K562 (cell line): ENCODE data around the gene ZFAND2A. TPM values are rescaled to one million over a fixed set of nuclear protein-coding genes. Genes with fewer than 3 reads are reported as not detected.

ENCODE experiments used
- ATAC-seq: fragments of 200-7000 bp; cut with Tn5 transposase; 3 replicates; pipeline ENCODE4 v1.9.1; 2020; ENCODE audit warnings: moderate library complexity
- Bru-seq: library from RNA; stranded (reverse); fragments of 400-500 nt; gene quantifications from one replicate; lab custom pipeline; 2021; lab: Mats Ljungman, UMichigan
- BruChase-seq, 2 experiments: library from RNA; stranded (reverse); fragments of 400-500 nt; gene quantifications; one replicate each; lab custom pipeline; 2021; lab: Mats Ljungman, UMichigan
- BruUV-seq: library from RNA; stranded (reverse); fragments of 400-500 nt; replicated peaks from 2 replicates; lab custom pipeline; 2021; lab: Mats Ljungman, UMichigan
- CTCF ChIA-PET: fragments of 300-600 bp; formaldehyde crosslinking; extraction: SDS; loops from one replicate; lab custom pipeline; 2021; ENCODE audit warnings: low intra/inter-chr PET ratio; lab: Yijun Ruan, JAX
- POLR2A ChIA-PET: fragments of 300-600, 350-650 bp; sonication (Branson Sonifier 250); formaldehyde crosslinking; extraction: SDS; loops from one replicate; lab custom pipeline; 2021; ENCODE audit warnings: antibody characterized with exemption, inconsistent platforms; lab: Yijun Ruan, JAX
- DNase-seq, 4 experiments: peaks; one replicate each; pipeline versions ENCODE4 v3.0.0 to v3.0.0-alpha.2; 2011 to 2018; ENCODE audit warnings: low spot score in 3 of 4, mixed read lengths in 3 of 4; ENCODE audit errors: extremely low read depth in 1 of 4
- FAIRE-seq: peaks from 2 replicates; lab custom pipeline; 2011; peaks lifted over from hg19 to GRCh38; lab: Jason Lieb, UNC
- H2AFZ ChIP-seq: 2 replicates; pipeline ENCODE4 v1.6.0; 2011; ENCODE audit warnings: low read depth, low read length, control low read depth, inconsistent platforms
- H3K27ac ChIP-seq: fragments of 200-600 bp; 3 replicates; pipeline ENCODE4 v1.8.0; 2011; ENCODE audit warnings: low read depth, mild to moderate bottlenecking, control low read depth, inconsistent platforms, low read length, moderate library complexity, mixed read lengths; ENCODE audit errors: extremely low read depth
- H3K27me3 ChIP-seq, 2 experiments: fragments of 300-600 bp in 1 of 2; 2 replicates in 1 of 2; 3 replicates in 1 of 2; pipeline versions ENCODE4 v1.6.0 to v1.8.0; 2011; ENCODE audit warnings: inconsistent platforms in 2 of 2, low read length in 2 of 2, mild to moderate bottlenecking in 1 of 2, mixed read lengths in 1 of 2, moderate library complexity in 1 of 2; ENCODE audit not compliant: control insufficient read depth in 2 of 2, insufficient read depth in 2 of 2
- H3K36me3 ChIP-seq: fragments of 300-600 bp; 3 replicates; pipeline ENCODE4 v1.8.0; 2011; ENCODE audit warnings: mild to moderate bottlenecking, low read length, inconsistent platforms; ENCODE audit not compliant: control insufficient read depth, insufficient read depth
- H3K4me1 ChIP-seq, 2 experiments: fragments of 200-600 bp in 1 of 2; replicated peaks in 1 of 2; 2 replicates in 1 of 2; 3 replicates in 1 of 2; pipeline versions ENCODE4 v1.5.1 to v1.8.0; 2011; ENCODE audit warnings: inconsistent platforms in 2 of 2, low read length in 2 of 2, mild to moderate bottlenecking in 1 of 2, mixed read lengths in 1 of 2, moderate library complexity in 1 of 2; ENCODE audit not compliant: control insufficient read depth in 2 of 2, insufficient read depth in 2 of 2
- H3K4me2 ChIP-seq: 2 replicates; pipeline ENCODE4 v1.6.1; 2011; ENCODE audit warnings: low read length, control low read depth, inconsistent platforms, mixed read lengths; ENCODE audit not compliant: insufficient read depth
- H3K4me3 ChIP-seq: fragments of 200-600 bp; sonication (generic), shearing (Covaris generic); 2 replicates; pipeline ENCODE4 v1.5.1; 2016; ENCODE audit warnings: control low read depth, inconsistent platforms
- H3K79me2 ChIP-seq: fragments of 200-600 bp; 3 replicates; pipeline ENCODE4 v1.8.0; 2011; ENCODE audit warnings: low read length, inconsistent platforms; ENCODE audit not compliant: control insufficient read depth, insufficient read depth
- H3K9ac ChIP-seq, 2 experiments: 2 replicates each; pipeline versions ENCODE4 v1.6.0 to v1.6.1; 2011; ENCODE audit warnings: low read depth in 2 of 2, low read length in 2 of 2, control low read depth in 1 of 2, inconsistent platforms in 1 of 2, mild to moderate bottlenecking in 1 of 2, mixed read lengths in 1 of 2; ENCODE audit not compliant: insufficient read depth in 1 of 2
- H3K9me1 ChIP-seq: one replicate; pipeline ENCODE4 v1.6.0; 2011; ENCODE audit warnings: inconsistent platforms, mild to moderate bottlenecking, low read length, moderate library complexity; ENCODE audit not compliant: control insufficient read depth, insufficient read depth
- H3K9me3 ChIP-seq: replicated peaks from 2 replicates; pipeline ENCODE4 v1.5.1; 2011; ENCODE audit warnings: low read depth, low read length, inconsistent platforms; ENCODE audit not compliant: control insufficient read depth, insufficient read depth
- H4K20me1 ChIP-seq: replicated peaks from 2 replicates; pipeline ENCODE4 v1.6.1; 2011; ENCODE audit warnings: low read length, inconsistent platforms, mixed read lengths; ENCODE audit not compliant: control insufficient read depth, insufficient read depth
- CREBBP ChIP-seq: IDR thresholded peaks from one replicate; pipeline ENCODE4 v1.6.1; 2012; ENCODE audit warnings: low read depth, mild to moderate bottlenecking, control low read depth, inconsistent platforms, low read length
- ELF4 ChIP-seq: fragments of 450-650 bp; formaldehyde crosslinking; IDR thresholded peaks from 2 replicates; pipeline ENCODE4 v1.4.0; 2022; ENCODE audit warnings: missing genetic modification characterization
- FOXK1 ChIP-seq: sonication (generic); formaldehyde crosslinking; IDR thresholded peaks from 2 replicates; pipeline ENCODE4 v1.8.0; 2022; ENCODE audit warnings: missing genetic modification reagents, mild to moderate bottlenecking, borderline replicate concordance
- L3MBTL2 ChIP-seq: fragments of 450-650 bp; IDR thresholded peaks from 2 replicates; pipeline ENCODE4 v1.6.1; 2016; ENCODE audit warnings: mild to moderate bottlenecking, moderate library complexity
- NFRKB ChIP-seq: fragments of 450-650 bp; IDR thresholded peaks from 2 replicates; pipeline ENCODE4 v1.6.1; 2016; ENCODE audit warnings: low read depth
- NONO ChIP-seq, 2 experiments: fragments of 200-400 bp in 1 of 2; fragments of 450-650 bp in 1 of 2; formaldehyde crosslinking in 1 of 2; IDR thresholded peaks; 2 replicates each; pipeline ENCODE4 v1.6.1; 2017; ENCODE audit warnings: low read depth in 2 of 2, mild to moderate bottlenecking in 2 of 2, moderate library complexity in 2 of 2, low read length in 1 of 2
- SLC30A9 ChIP-seq: fragments of 250-450 bp; sonication (Bioruptor Pico); IDR thresholded peaks from 2 replicates; pipeline ENCODE4 v1.8.0; 2022; ENCODE audit warnings: mild to moderate bottlenecking, moderate library complexity
- ZC3H4 ChIP-seq: sonication (generic); formaldehyde crosslinking; IDR thresholded peaks from 2 replicates; pipeline ENCODE4 v1.9.0; 2021; ENCODE audit warnings: missing genetic modification reagents, borderline replicate concordance
- ZNF785 ChIP-seq: fragments of 250-450 bp; sonication (Bioruptor Pico); IDR thresholded peaks from 2 replicates; pipeline ENCODE4 v1.4.0; 2020; ENCODE audit warnings: mild to moderate bottlenecking
- ZSCAN29 ChIP-seq: fragments of 450-650 bp; IDR thresholded peaks from 2 replicates; pipeline ENCODE4 v1.6.1; 2017
- WGBS: fragments of 100-300 bp; shearing (Covaris generic); methylation state at CpG from one replicate; pipeline ENCODE4 v1.1.6; 2016; ENCODE audit warnings: low coverage, mixed read lengths; ENCODE audit not compliant: insufficient coverage; ENCODE audit errors: missing lambda C conversion rate; 5-methylcytosine and 5-hydroxymethylcytosine counted together
- in situ Hi-C: fragments of 300-500 bp; cut with MboI; formaldehyde crosslinking; loops from 4 replicates; pipeline ENCODE4 v1.15.0; 2018; ENCODE audit warnings: inconsistent platforms, mixed read lengths
- intact Hi-C: fragments of 100-400 bp; cut with micrococcal nuclease; formaldehyde crosslinking; loops from 2 replicates; pipeline ENCODE4 v1.14.2; 2022
- long read RNA-seq, 3 experiments: library from polyadenylated mRNA in 2 of 3; library from RNA in 1 of 3; unstranded in 2 of 3; stranded (forward) in 1 of 3; transcript quantifications; one replicate each; pipeline ENCODE4 v2.0.0, GENCODE V29; 2019 to 2022
- polyA minus RNA-seq, 3 experiments: library from RNA; depleted of rRNA, polyadenylated mRNA; stranded (reverse); fragments of >200 nt; gene quantifications; 2 replicates each; pipeline ENCODE4 v1.2.3, GENCODE V29; 2011
- polyA plus RNA-seq, 8 experiments: library from polyadenylated mRNA; depleted of rRNA in 4 of 8; stranded (reverse) in 5 of 8; unstranded in 3 of 8; fragments of >200 nt; fragmentation: Nextera tagmentation in 2 of 8; fragmentation: Illumina TruSeq in 1 of 8; extraction: Ambion mirVana in 2 of 8; extraction: Trizol in 1 of 8; gene quantifications; 2 replicates each; pipeline versions ENCODE4 v1.2.1 to v1.2.3, GENCODE V29; 2011 to 2014; ENCODE audit warnings: inconsistent platforms in 1 of 8, missing spikeins in 1 of 8
- total RNA-seq, 7 experiments: library from RNA; depleted of rRNA in 6 of 7; stranded (reverse); fragments of >200 nt in 6 of 7; fragmentation: Illumina TruSeq in 2 of 7; extraction: Trizol in 2 of 7; gene quantifications; 2 replicates each; pipeline versions ENCODE4 v1.2.1 to v1.2.3, GENCODE V29; 2011 to 2021; ENCODE audit warnings: low replicate concordance in 1 of 7
- TF ChIP-seq, protein P1 (sequence below), 2 experiments: IDR thresholded peaks; 2 replicates each; pipeline ENCODE4 v1.6.1; 2011; ENCODE audit warnings: borderline replicate concordance in 1 of 2, control low read depth in 1 of 2, low read depth in 1 of 2, low read length in 1 of 2, mild to moderate bottlenecking in 1 of 2, mixed read lengths in 1 of 2, moderate library complexity in 1 of 2; ENCODE audit not compliant: insufficient read depth in 1 of 2, insufficient read length in 1 of 2, poor library complexity in 1 of 2, severe bottlenecking in 1 of 2; ENCODE audit errors: extremely low read depth in 1 of 2
- TF ChIP-seq, protein P2 (sequence below): fragments of 450-650 bp; formaldehyde crosslinking; IDR thresholded peaks from 2 replicates; pipeline ENCODE4 v1.4.0; 2022; ENCODE audit warnings: missing genetic modification characterization

The ZFAND2A gene, protein sequence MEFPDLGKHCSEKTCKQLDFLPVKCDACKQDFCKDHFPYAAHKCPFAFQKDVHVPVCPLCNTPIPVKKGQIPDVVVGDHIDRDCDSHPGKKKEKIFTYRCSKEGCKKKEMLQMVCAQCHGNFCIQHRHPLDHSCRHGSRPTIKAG
- total RNA-seq (2011; cell fraction: chromatin; rRNA removed; ENCODE audit: low replicate concordance) = 26.3 and 37.7 TPM in 2 replicates
- total RNA-seq (2011; cell fraction: nucleolus; rRNA removed) = 23.7 and 28.0 TPM in 2 replicates
- 27.5 and 34.4 TPM in 2 replicates for total RNA-seq (2011; cell fraction: nucleoplasm; rRNA removed)
- total RNA-seq (2014; rRNA removed) (19.9 and 23.1 TPM in 2 replicates), total RNA-seq (2014; rRNA removed; fragmentation: Illumina TruSeq; extraction: Trizol) (16.6 and 16.8 TPM in 2 replicates), total RNA-seq (2015; rRNA removed; fragmentation: Illumina TruSeq; extraction: Trizol) (20.0 and 21.2 TPM in 2 replicates), total RNA-seq (2021) (20.6 and 22.3 TPM in 2 replicates), polyA plus RNA-seq (2011; rRNA removed) (31.7 and 33.7 TPM in 2 replicates), polyA plus RNA-seq (2014; fragmentation: Illumina TruSeq; extraction: Trizol) (21.5 and 26.1 TPM in 2 replicates), polyA plus RNA-seq (2014; fragmentation: Nextera tagmentation; extraction: Ambion mirVana) (10 to 100 TPM; 54.3 to 56.8 TPM), polyA plus RNA-seq (2014; rRNA removed) (26.2 and 27.3 TPM in 2 replicates), polyA minus RNA-seq (2011; rRNA and poly(A)+ RNA removed) (11.8 and 19.2 TPM in 2 replicates), Bru-seq, nascent RNA (percentile 76 among the genes with signal in this experiment), BruChase-seq, experiment 1, labeled RNA remaining after a 2-hour chase (percentile 70 among the genes with signal in this experiment), BruChase-seq, experiment 2, labeled RNA remaining after a 6-hour chase (percentile 74 among the genes with signal in this experiment)
- polyA plus RNA-seq (2011; cell fraction: cytosol; rRNA removed) = 20.8 and 27.0 TPM in 2 replicates
- 25.8 and 30.3 TPM in 2 replicates for polyA plus RNA-seq (2011; cell fraction: nucleus; rRNA removed)
- 24.8 and 25.2 TPM in 2 replicates for polyA plus RNA-seq (2012)
- 7.3 and 7.9 TPM in 2 replicates for polyA minus RNA-seq (2011; cell fraction: cytosol; rRNA and poly(A)+ RNA removed)
- polyA minus RNA-seq (2011; cell fraction: nucleus; rRNA and poly(A)+ RNA removed) = 13.1 and 18.9 TPM in 2 replicates
- long read RNA-seq, experiment 1, transcript ZFAND2A-201 (5 exons, 860 nt) = major isoform, 23 of 45 reads
- long read RNA-seq, experiment 1, partial matches to known transcripts = 0 of 45 reads
- long read RNA-seq, experiment 1, other reads (novel, unspliced or antisense) = 22 of 45 reads
- long read RNA-seq, experiment 2, transcript ZFAND2A-201 (5 exons, 860 nt) = major isoform, 16 of 21 reads
- long read RNA-seq, experiment 2, partial matches to known transcripts = 1 of 21 reads
- long read RNA-seq, experiment 2, other reads (novel, unspliced or antisense) = 3 of 21 reads
- long read RNA-seq, experiment 3, transcript ZFAND2A-201 (5 exons, 860 nt) = major isoform, 14 of 14 reads
- long read RNA-seq, experiment 3, partial matches to known transcripts = 0 of 14 reads
- long read RNA-seq, experiment 3, other reads (novel, unspliced or antisense) = 0 of 14 reads

DNA sequence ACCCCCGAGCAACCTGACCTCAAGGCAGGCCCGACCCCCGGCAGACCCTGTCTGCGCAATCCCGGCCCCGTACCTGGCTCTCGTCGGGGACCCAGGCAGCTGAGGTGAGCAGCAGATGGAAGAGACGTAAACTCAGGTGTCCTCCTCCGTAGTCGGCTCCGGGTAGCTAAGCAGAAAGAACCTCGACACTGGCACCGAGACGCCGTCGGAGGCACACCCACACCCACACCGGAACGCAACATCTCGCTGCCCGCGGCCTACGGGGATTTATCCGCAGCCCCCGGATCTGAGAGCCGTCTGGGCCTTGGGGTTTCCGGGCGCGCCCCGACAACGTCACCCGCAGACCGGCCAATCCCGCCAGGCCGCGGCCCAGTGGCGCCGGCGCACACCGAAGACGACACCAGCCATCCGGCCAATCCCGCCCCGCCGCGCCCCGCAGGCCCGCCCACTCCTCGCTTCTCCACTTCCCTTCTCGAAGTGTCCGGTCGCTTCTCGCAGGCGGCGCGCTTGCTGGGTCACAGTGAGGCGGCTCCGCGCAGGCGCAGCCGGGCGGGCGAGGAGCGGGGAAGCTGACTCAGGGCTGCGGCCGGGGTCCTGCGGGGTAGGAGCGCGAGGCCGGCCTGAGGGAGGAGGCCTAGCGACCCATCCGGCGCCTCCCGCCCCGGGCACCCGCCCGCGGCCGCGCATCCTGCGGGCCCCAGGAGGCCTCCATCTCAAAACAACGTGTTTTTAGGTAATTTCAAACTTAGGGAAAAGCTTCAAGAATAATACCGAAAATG, at the start of gene ZFAND2A:
TSS of gene ZFAND2A (minus strand) at position 306 of the 779 bp plus-strand sequence. CDS start 1,984 bp downstream, outside the sequence.
- WGBS = under 1% methylated on average over 66 of the region's 83 CpGs
- H2AFZ ChIP-seq = peak within 1 kb of the TSS; percentile 92
- H3K4me2 ChIP-seq = peak within 1 kb of the TSS; percentile 95
- BruUV-seq = no TSS peak
- FAIRE-seq (peak; percentile 95), DNase-seq (peak; percentile 97 to 99 (median 98)), ATAC-seq (peak; percentile 99)
- H3K9ac ChIP-seq = peak within 1 kb of the TSS; percentile 94 to 99
- peak within 1 kb of the TSS; percentile 99 for H3K4me3 ChIP-seq
- CTCF ChIA-PET = no interaction called here
- peaks cover 37% of the 10 kb centered on the region for H3K79me2 ChIP-seq
- no peaks in the 10 kb centered on the region for H3K27me3 ChIP-seq
- in situ Hi-C loops = loop anchor here (25.0 kb wide), 1 partner anchor 173 kb away; the partner anchor contains the start of genes COX19 and CYP2W1
- H3K36me3 ChIP-seq = peaks cover 31% of the 10 kb centered on the region; the same call in 2 of the 3 replicates
- H4K20me1 ChIP-seq = 0 out of 2 replicates have a peak, but pooled peaks cover 5% of the 10 kb centered on the region
- peak within 1 kb of the TSS; percentile 93 for H3K27ac ChIP-seq
- POLR2A ChIA-PET = interaction anchor here (0.6 to 1.5 kb wide), 5 partner anchors 9 to 167 kb away, joined by 3 to 4 read pairs (median 4); a partner anchor contains a TSS
- intact Hi-C loops = no loop called here
- peaks cover 0 to 23% of the 10 kb centered on the region in 2 experiments; a peak in 3 of 5 replicates for H3K4me1 ChIP-seq
- no peaks in the 10 kb centered on the region for H3K9me1 ChIP-seq
- H3K9me3 ChIP-seq = no peaks in the 10 kb centered on the region
- TF ChIP-seq L3MBTL2 = peak; percentile 85
- no peak for TF ChIP-seq CREBBP
- no peak for TF ChIP-seq SLC30A9 (CRISPR knock-in tag)
- peak; percentile 83 for TF ChIP-seq ELF4 (CRISPR knock-in tag)
- no peak for TF ChIP-seq ZSCAN29
- TF ChIP-seq ZC3H4 (CRISPR knock-in tag) = no peak
- TF ChIP-seq, protein P1, sequence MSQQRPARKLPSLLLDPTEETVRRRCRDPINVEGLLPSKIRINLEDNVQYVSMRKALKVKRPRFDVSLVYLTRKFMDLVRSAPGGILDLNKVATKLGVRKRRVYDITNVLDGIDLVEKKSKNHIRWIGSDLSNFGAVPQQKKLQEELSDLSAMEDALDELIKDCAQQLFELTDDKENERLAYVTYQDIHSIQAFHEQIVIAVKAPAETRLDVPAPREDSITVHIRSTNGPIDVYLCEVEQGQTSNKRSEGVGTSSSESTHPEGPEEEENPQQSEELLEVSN (IDR thresholded peaks at IDR 0.05; ENCODE audit: borderline replicate concordance in 1 of 2, extremely low read depth in 1 of 2, insufficient read depth in 1 of 2, insufficient read length in 1 of 2, low read depth in 1 of 2, low read length in 1 of 2, poor library complexity in 1 of 2, severe bottlenecking in 1 of 2) = peak; percentile 62 to 79
- 0 out of 2 replicates have a peak, but pooled peaks have one; percentile 37 for TF ChIP-seq NFRKB
- no peak for TF ChIP-seq ZNF785 (CRISPR knock-in tag)
- peak in 1 of 2 experiments; percentile 37; a peak in 1 of 4 replicates for TF ChIP-seq NONO (IDR thresholded peaks at IDR 0.05; ENCODE audit: low read depth in 2 of 2, low read length in 1 of 2)
- TF ChIP-seq FOXK1 (CRISPR knock-in tag) = no peak
- TF ChIP-seq, protein P2, sequence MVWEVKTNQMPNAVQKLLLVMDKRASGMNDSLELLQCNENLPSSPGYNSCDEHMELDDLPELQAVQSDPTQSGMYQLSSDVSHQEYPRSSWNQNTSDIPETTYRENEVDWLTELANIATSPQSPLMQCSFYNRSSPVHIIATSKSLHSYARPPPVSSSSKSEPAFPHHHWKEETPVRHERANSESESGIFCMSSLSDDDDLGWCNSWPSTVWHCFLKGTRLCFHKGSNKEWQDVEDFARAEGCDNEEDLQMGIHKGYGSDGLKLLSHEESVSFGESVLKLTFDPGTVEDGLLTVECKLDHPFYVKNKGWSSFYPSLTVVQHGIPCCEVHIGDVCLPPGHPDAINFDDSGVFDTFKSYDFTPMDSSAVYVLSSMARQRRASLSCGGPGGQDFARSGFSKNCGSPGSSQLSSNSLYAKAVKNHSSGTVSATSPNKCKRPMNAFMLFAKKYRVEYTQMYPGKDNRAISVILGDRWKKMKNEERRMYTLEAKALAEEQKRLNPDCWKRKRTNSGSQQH (CRISPR knock-in tag) = no peak
